ENCODE results near the gene CROCC2. TPM values are rescaled to one million over a fixed set of nuclear protein-coding genes. Genes with fewer than 3 reads are reported as not detected.

Gene CROCC2
- total RNA-seq, 1 donor from 2014 or later, result not detected

DNA sequence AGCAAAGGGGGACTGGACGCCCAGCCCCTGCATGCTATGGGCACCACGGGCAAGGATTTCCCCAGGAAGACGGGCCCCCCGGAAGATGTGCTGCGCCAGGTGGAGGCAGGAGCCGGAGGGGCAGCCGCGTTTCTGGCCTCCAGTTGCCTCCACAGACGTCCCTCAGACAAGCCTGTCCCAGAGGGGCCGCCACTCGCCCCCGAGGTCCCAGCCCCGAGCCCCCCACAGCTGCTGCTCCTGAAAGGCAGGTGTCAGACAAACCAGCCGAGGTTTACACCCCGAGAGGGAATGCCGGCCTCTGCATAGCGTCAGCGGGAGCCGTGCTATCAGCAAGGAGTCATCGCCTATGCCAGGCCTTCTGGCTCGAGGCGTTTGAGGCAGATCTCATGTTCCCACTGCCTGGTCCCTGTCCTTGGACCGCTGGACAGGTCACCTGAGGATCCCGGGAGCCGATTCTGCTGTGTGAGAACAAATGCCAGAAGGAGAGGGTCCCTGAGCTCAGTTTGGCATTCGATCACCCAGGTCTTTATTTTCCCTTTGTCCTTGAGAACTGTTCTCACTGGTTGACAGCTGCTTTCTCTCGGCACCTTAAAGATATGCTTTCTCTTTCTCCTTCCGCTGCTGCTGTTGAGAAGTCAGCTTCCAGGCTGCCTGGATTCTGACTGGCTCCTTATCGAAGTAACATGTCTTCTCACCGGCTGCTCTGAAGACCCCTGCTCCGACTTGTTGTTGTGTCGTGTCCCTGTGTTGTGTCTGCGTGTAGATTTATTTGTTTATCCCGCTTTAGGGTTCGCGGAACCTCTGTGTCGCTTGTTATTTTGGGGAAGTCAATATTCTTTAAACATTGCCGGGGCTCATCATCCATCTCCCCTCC is 20.6 kb downstream of the CROCC2 start:
- no peak for DNase-seq (ENCODE audit: low spot score)
- Mint-ChIP-seq H3K36me3 (ENCODE audit: low read depth, unreplicated experiment) (peaks cover 10% of the 10 kb centered on the region), H3K27me3 (ENCODE audit: unreplicated experiment) (peaks cover 16% of the 10 kb centered on the region), H3K27ac (ENCODE audit: unreplicated experiment) (no peak overlapping the region), H3K9me3 (ENCODE audit: unreplicated experiment) (no peaks in the 10 kb centered on the region), H3K4me1 (ENCODE audit: unreplicated experiment) (no peaks in the 10 kb centered on the region), H3K4me3 (ENCODE audit: unreplicated experiment) (no peak overlapping the region)
- TF ChIP-seq, protein P1, sequence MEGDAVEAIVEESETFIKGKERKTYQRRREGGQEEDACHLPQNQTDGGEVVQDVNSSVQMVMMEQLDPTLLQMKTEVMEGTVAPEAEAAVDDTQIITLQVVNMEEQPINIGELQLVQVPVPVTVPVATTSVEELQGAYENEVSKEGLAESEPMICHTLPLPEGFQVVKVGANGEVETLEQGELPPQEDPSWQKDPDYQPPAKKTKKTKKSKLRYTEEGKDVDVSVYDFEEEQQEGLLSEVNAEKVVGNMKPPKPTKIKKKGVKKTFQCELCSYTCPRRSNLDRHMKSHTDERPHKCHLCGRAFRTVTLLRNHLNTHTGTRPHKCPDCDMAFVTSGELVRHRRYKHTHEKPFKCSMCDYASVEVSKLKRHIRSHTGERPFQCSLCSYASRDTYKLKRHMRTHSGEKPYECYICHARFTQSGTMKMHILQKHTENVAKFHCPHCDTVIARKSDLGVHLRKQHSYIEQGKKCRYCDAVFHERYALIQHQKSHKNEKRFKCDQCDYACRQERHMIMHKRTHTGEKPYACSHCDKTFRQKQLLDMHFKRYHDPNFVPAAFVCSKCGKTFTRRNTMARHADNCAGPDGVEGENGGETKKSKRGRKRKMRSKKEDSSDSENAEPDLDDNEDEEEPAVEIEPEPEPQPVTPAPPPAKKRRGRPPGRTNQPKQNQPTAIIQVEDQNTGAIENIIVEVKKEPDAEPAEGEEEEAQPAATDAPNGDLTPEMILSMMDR (IDR thresholded peaks at IDR 0.05; ENCODE audit: unreplicated experiment), result no peak

DNA sequence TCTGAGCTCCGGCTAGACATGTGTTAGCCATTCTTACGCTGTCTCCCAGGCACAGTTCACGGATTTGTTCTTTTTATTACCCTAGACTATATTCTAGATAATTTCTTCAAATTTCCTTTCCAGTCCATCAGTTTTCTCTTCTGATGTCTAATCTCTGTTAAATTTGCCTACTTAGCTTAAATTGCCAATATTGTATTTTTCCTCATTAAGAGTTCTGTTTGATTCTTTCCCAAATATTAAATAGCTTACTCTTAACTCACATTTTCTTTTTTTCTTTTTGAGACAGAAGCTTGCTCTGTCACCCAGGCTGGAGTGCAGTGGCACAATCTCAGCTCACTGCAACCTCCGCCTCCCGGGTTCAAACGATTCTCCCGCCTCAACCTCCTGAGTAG is 21.2 kb downstream of the CROCC2 start:
- TF ChIP-seq, protein P1 (IDR thresholded peaks at IDR 0.05; ENCODE audit: unreplicated experiment), result no peak
- Mint-ChIP-seq H3K27me3 (ENCODE audit: unreplicated experiment) (peaks cover 16% of the 10 kb centered on the region), H3K4me1 (ENCODE audit: unreplicated experiment) (no peaks in the 10 kb centered on the region), H3K27ac (ENCODE audit: unreplicated experiment) (no peak overlapping the region), H3K4me3 (ENCODE audit: unreplicated experiment) (no peak overlapping the region), H3K9me3 (ENCODE audit: unreplicated experiment) (no peaks in the 10 kb centered on the region), H3K36me3 (ENCODE audit: low read depth, unreplicated experiment) (peaks cover 10% of the 10 kb centered on the region)
- no peak for DNase-seq (ENCODE audit: low spot score)

- Mint-ChIP-seq H3K27ac (ENCODE audit: unreplicated experiment) (no peak overlapping the region), H3K27me3 (ENCODE audit: unreplicated experiment) (peaks cover 16% of the 10 kb centered on the region), H3K4me1 (ENCODE audit: unreplicated experiment) (no peaks in the 10 kb centered on the region), H3K36me3 (ENCODE audit: low read depth, unreplicated experiment) (peaks cover 10% of the 10 kb centered on the region), H3K9me3 (ENCODE audit: unreplicated experiment) (no peaks in the 10 kb centered on the region), H3K4me3 (ENCODE audit: unreplicated experiment) (no peak overlapping the region)
- TF ChIP-seq, protein P1 (IDR thresholded peaks at IDR 0.05; ENCODE audit: unreplicated experiment), result no peak
- DNase-seq (ENCODE audit: low spot score), result peak; percentile 4
These were observed 22.6 kb downstream of the CROCC2 start for GRCh38 chr2:240928476-240929363.

- DNase-seq (ENCODE audit: low spot score), result no peak
- H3K4me3 Mint-ChIP-seq (ENCODE audit: unreplicated experiment), result no peak overlapping the region
- no peak overlapping the region for H3K27ac Mint-ChIP-seq (ENCODE audit: unreplicated experiment)
- TF ChIP-seq, protein P1 (IDR thresholded peaks at IDR 0.05; ENCODE audit: unreplicated experiment), result no peak
- H3K27me3 Mint-ChIP-seq (ENCODE audit: unreplicated experiment), result peaks cover 17% of the 10 kb centered on the region
- peaks cover 10% of the 10 kb centered on the region for H3K36me3 Mint-ChIP-seq (ENCODE audit: low read depth, unreplicated experiment)
- no peaks in the 10 kb centered on the region for H3K4me1 Mint-ChIP-seq (ENCODE audit: unreplicated experiment)
- no peaks in the 10 kb centered on the region for H3K9me3 Mint-ChIP-seq (ENCODE audit: unreplicated experiment)
These were observed 23.4 kb downstream of the CROCC2 start for GRCh38 chr2:240929364-240930095.
